HepG2 (cell line): ENCODE measurements around the gene WDR82. TPM values are rescaled to one million over a fixed set of nuclear protein-coding genes. Genes with fewer than 3 reads are reported as not detected.

Experiments
- AHDC1 ChIP-seq: sonication (generic); formaldehyde crosslinking; IDR thresholded peaks from 2 replicates; pipeline ENCODE4 v1.5.1; 2020; ENCODE audit warnings: mild to moderate bottlenecking, missing genetic modification reagents, borderline replicate concordance
- FOSL2 ChIP-seq: sonication (generic); formaldehyde crosslinking; IDR thresholded peaks from 2 replicates; pipeline ENCODE4 v1.4.0; 2020; ENCODE audit warnings: missing genetic modification reagents
- FOXJ3 ChIP-seq: sonication (generic); formaldehyde crosslinking; IDR thresholded peaks from 2 replicates; pipeline ENCODE4 v1.4.0; 2020; ENCODE audit warnings: missing genetic modification reagents, mild to moderate bottlenecking, borderline replicate concordance
- FOXP4 ChIP-seq: sonication (generic); formaldehyde crosslinking; IDR thresholded peaks from 2 replicates; pipeline ENCODE4 v1.4.0; 2020; ENCODE audit warnings: missing genetic modification reagents
- KDM5B ChIP-seq: sonication (generic); formaldehyde crosslinking; IDR thresholded peaks from 2 replicates; pipeline ENCODE4 v1.4.0; 2020; ENCODE audit warnings: missing genetic modification reagents, mild to moderate bottlenecking, borderline replicate concordance
- KLF11 ChIP-seq: IDR thresholded peaks from 2 replicates; pipeline ENCODE4 v1.6.1; 2016; ENCODE audit warnings: missing compliant biosample characterization
- MIER2 ChIP-seq: IDR thresholded peaks from 2 replicates; pipeline ENCODE4 v1.6.1; 2016; ENCODE audit warnings: missing biosample characterization, missing genetic modification reagents
- NR0B2 ChIP-seq: sonication (generic); formaldehyde crosslinking; IDR thresholded peaks from 2 replicates; pipeline ENCODE4 v1.4.0; 2020; ENCODE audit warnings: mild to moderate bottlenecking, missing genetic modification reagents
- NR2F1 ChIP-seq, 2 experiments: fragments of 450-650 bp in 1 of 2; formaldehyde crosslinking in 1 of 2; IDR thresholded peaks; 2 replicates each; pipeline versions ENCODE4 v1.5.0 to v1.6.1; 2016 to 2020; ENCODE audit warnings: mild to moderate bottlenecking in 1 of 2, missing compliant biosample characterization in 1 of 2, missing genetic modification reagents in 1 of 2, moderate library complexity in 1 of 2
- PHF8 ChIP-seq: sonication (generic); formaldehyde crosslinking; IDR thresholded peaks from 2 replicates; pipeline ENCODE4 v1.5.0; 2020; ENCODE audit warnings: missing genetic modification reagents
- POGZ ChIP-seq: sonication (generic); formaldehyde crosslinking; IDR thresholded peaks from 2 replicates; pipeline ENCODE4 v1.4.0; 2020; ENCODE audit warnings: mild to moderate bottlenecking, missing genetic modification reagents
- ZBTB37 ChIP-seq: sonication (generic); formaldehyde crosslinking; IDR thresholded peaks from 2 replicates; pipeline ENCODE4 v1.4.0; 2020; ENCODE audit warnings: mild to moderate bottlenecking, missing genetic modification reagents
- ZMYM2 ChIP-seq: sonication (generic); formaldehyde crosslinking; IDR thresholded peaks from 2 replicates; pipeline ENCODE4 v1.8.0; 2022; ENCODE audit warnings: mild to moderate bottlenecking, missing genetic modification reagents
- ZNF251 ChIP-seq: sonication (generic); formaldehyde crosslinking; IDR thresholded peaks from 2 replicates; pipeline ENCODE4 v1.9.0; 2021; ENCODE audit warnings: mild to moderate bottlenecking, missing genetic modification reagents
- ZNF557 ChIP-seq: sonication (generic); formaldehyde crosslinking; IDR thresholded peaks from 2 replicates; pipeline ENCODE4 v1.4.0; 2020; ENCODE audit warnings: missing genetic modification reagents
- ZNF670 ChIP-seq: sonication (generic); formaldehyde crosslinking; IDR thresholded peaks from 2 replicates; pipeline ENCODE4 v1.8.0; 2022; ENCODE audit warnings: mild to moderate bottlenecking, missing genetic modification reagents, borderline replicate concordance
- ZNF740 ChIP-seq: sonication (generic); formaldehyde crosslinking; IDR thresholded peaks from 2 replicates; pipeline ENCODE4 v1.4.0; 2020; ENCODE audit warnings: missing genetic modification reagents
- ZSCAN5A ChIP-seq: sonication (generic); formaldehyde crosslinking; IDR thresholded peaks from 2 replicates; pipeline ENCODE4 v1.8.0; 2022; ENCODE audit warnings: mild to moderate bottlenecking, missing genetic modification reagents, borderline replicate concordance
- polyA plus RNA-seq, 8 experiments: library from polyadenylated mRNA; depleted of rRNA in 3 of 8; stranded (reverse) in 7 of 8; unstranded in 1 of 8; fragments of >200 nt; fragmentation: Illumina TruSeq in 4 of 8; extraction: Trizol in 4 of 8; gene quantifications; 2 replicates each; pipeline versions ENCODE4 v1.2.1 to v1.2.3, GENCODE V29; 2011 to 2016; ENCODE audit warnings: low read depth in 4 of 8, missing spikeins in 1 of 8, mixed read lengths in 1 of 8; ENCODE audit not compliant: insufficient read depth in 1 of 8
- total RNA-seq, 5 experiments: library from RNA; depleted of rRNA; stranded (reverse); fragments of >200 nt; fragmentation: Illumina TruSeq; extraction: Trizol; gene quantifications; 2 replicates each; pipeline ENCODE4 v1.2.3, GENCODE V29; 2016; ENCODE audit warnings: low read depth in 1 of 5

WDR82 gene
- total and polyA plus RNA-seq, 2 of the 13 experiments (the other 11 are each of a cell fraction or from before 2014, with no cell fraction given), result 39.1 to 59.5 TPM

GRCh38 chr3:52210550-52211046 is 67.9 kb downstream of the WDR82 start (continued):
- peak; percentile 83 for TF ChIP-seq AHDC1 (CRISPR knock-in tag)
- peak; percentile 31; the same call in 1 of the 2 replicates for TF ChIP-seq ZMYM2 (CRISPR knock-in tag)
- TF ChIP-seq KLF11 (CRISPR knock-in tag), result peak; percentile 81; the same call in 1 of the 2 replicates
- TF ChIP-seq KDM5B (CRISPR knock-in tag), result no peak
- peak; percentile 77 for TF ChIP-seq FOSL2 (CRISPR knock-in tag)
- TF ChIP-seq ZBTB37 (CRISPR knock-in tag), result no peak
- no peak for TF ChIP-seq PHF8 (CRISPR knock-in tag)
- peak; percentile 60; the same call in 1 of the 2 replicates for TF ChIP-seq ZNF670 (CRISPR knock-in tag)
- TF ChIP-seq FOXP4 (CRISPR knock-in tag), result peak; percentile 88
- TF ChIP-seq MIER2 (CRISPR knock-in tag), result peak; percentile 71; the same call in 1 of the 2 replicates
- 0 out of 2 replicates have a peak, but pooled peaks have one; percentile 47 for TF ChIP-seq ZNF557 (CRISPR knock-in tag)
- TF ChIP-seq ZNF740 (CRISPR knock-in tag), result 0 out of 2 replicates have a peak, but pooled peaks have one; percentile 41
- peak; percentile 61 for TF ChIP-seq POGZ (CRISPR knock-in tag)
- no peak for TF ChIP-seq ZNF251
- TF ChIP-seq FOXJ3, result peak; percentile 94
- peak in 1 of 2 experiments; percentile 61; a peak in 2 of 4 replicates for TF ChIP-seq NR2F1 (CRISPR knock-in tag; IDR thresholded peaks at IDR 0.05)
- peak; percentile 71; the same call in 1 of the 2 replicates for TF ChIP-seq ZSCAN5A (CRISPR knock-in tag)
- TF ChIP-seq NR0B2, result no peak
